Activated T-helper 2 cell treated with anti-CD3 and anti-CD28 coated beads, Interferon-gamma antibody, Interleukin-2, Interleukin-4, amounts not matched to agents 10 μg/mL and 5 μg/mL and 100 μg/mL, durations not matched to agents 14 hours and 24 hours and 36 hours (primary cell): ENCODE data around the gene PKP2. TPM values are rescaled to one million over a fixed set of nuclear protein-coding genes. Genes with fewer than 3 reads are reported as not detected.
"Not testable (repeated sequence)": the region's sequence is repeated elsewhere in the genome, so short reads cannot be mapped to it uniquely, and the experiment has no call there.

Source experiments
- DNase-seq: peaks from one replicate; pipeline ENCODE4 v3.0.0; 2021; ENCODE audit warnings: low spot score
- H3K27ac Mint-ChIP-seq: one replicate; pipeline ENCODE4 v1.8.0; 2021; ENCODE audit warnings: mixed read lengths
- H3K27me3 Mint-ChIP-seq: one replicate; pipeline ENCODE4 v1.8.0; 2021; ENCODE audit warnings: low read depth, mixed read lengths
- H3K36me3 Mint-ChIP-seq: one replicate; pipeline ENCODE4 v1.8.0; 2021; ENCODE audit warnings: low read depth, mixed read lengths
- H3K4me1 Mint-ChIP-seq: one replicate; pipeline ENCODE4 v1.8.0; 2021; ENCODE audit warnings: low read depth, mixed read lengths
- H3K4me3 Mint-ChIP-seq: one replicate; pipeline ENCODE4 v1.8.0; 2021; ENCODE audit warnings: low read depth, mild to moderate bottlenecking, moderate library complexity, mixed read lengths
- H3K9me3 Mint-ChIP-seq: one replicate; pipeline ENCODE4 v1.8.0; 2021; ENCODE audit warnings: mixed read lengths
- intact Hi-C: fragments of 100-400 bp; cut with micrococcal nuclease; formaldehyde crosslinking; loops from one replicate; pipeline ENCODE4 v1.15.1; 2023
- total RNA-seq: library from RNA; stranded (reverse); gene quantifications from 2 replicates; pipeline ENCODE4 v1.2.3, GENCODE V29; 2022

PKP2 gene
- total RNA-seq, 1 donor from 2014 or later, result not detected

- H3K4me3 Mint-ChIP-seq, DNase-seq, H3K9me3 Mint-ChIP-seq, intact Hi-C loops, H3K27me3 Mint-ChIP-seq, H3K36me3 Mint-ChIP-seq, H3K27ac Mint-ChIP-seq, H3K4me1 Mint-ChIP-seq: not testable (repeated sequence)
These were observed 24.2 kb downstream of the PKP2 start for GRCh38 chr12:32872416-32872815.

- no peak for DNase-seq
- Mint-ChIP-seq H3K4me3 (no peak overlapping the region), H3K36me3 (no peaks in the 10 kb centered on the region), H3K9me3 (no peaks in the 10 kb centered on the region), H3K27ac (no peak overlapping the region), H3K4me1 (no peaks in the 10 kb centered on the region), H3K27me3 (no peaks in the 10 kb centered on the region)
- intact Hi-C loops, result no loop called here
These were observed 25.9 kb downstream of the PKP2 start for GRCh38 chr12:32870716-32871115.

- Mint-ChIP-seq H3K27ac (no peak overlapping the region), H3K4me1 (no peaks in the 10 kb centered on the region), H3K27me3 (no peaks in the 10 kb centered on the region), H3K9me3 (no peaks in the 10 kb centered on the region), H3K36me3 (no peaks in the 10 kb centered on the region), H3K4me3 (no peak overlapping the region)
- DNase-seq, result no peak
- intact Hi-C loops, result no loop called here
These were observed 27.7 kb downstream of the PKP2 start for GRCh38 chr12:32868885-32869284.

- Mint-ChIP-seq H3K27me3 (no peaks in the 10 kb centered on the region), H3K27ac (no peak overlapping the region), H3K4me3 (no peak overlapping the region), H3K9me3 (no peaks in the 10 kb centered on the region), H3K4me1 (no peaks in the 10 kb centered on the region), H3K36me3 (no peaks in the 10 kb centered on the region)
- no peak for DNase-seq
- intact Hi-C loops, result no loop called here
These were observed 31.8 kb downstream of the PKP2 start for GRCh38 chr12:32864731-32865130.

GRCh38 chr12:32863128-32863527 is 33.4 kb downstream of the PKP2 start:
- Mint-ChIP-seq H3K27ac (no peak overlapping the region), H3K36me3 (no peaks in the 10 kb centered on the region), H3K9me3 (no peaks in the 10 kb centered on the region), H3K27me3 (no peaks in the 10 kb centered on the region), H3K4me1 (no peaks in the 10 kb centered on the region), H3K4me3 (no peak overlapping the region)
- DNase-seq, result no peak
- intact Hi-C loops, result no loop called here

- H3K27me3 Mint-ChIP-seq, DNase-seq, intact Hi-C loops, H3K4me1 Mint-ChIP-seq, H3K9me3 Mint-ChIP-seq, H3K4me3 Mint-ChIP-seq, H3K27ac Mint-ChIP-seq, H3K36me3 Mint-ChIP-seq: not testable (repeated sequence)
These were observed 34.9 kb downstream of the PKP2 start for GRCh38 chr12:32861658-32862057.

- H3K4me1 Mint-ChIP-seq, result no peaks in the 10 kb centered on the region
- H3K27ac Mint-ChIP-seq, result no peak overlapping the region
- intact Hi-C loops, result no loop called here
- H3K36me3 Mint-ChIP-seq, result no peaks in the 10 kb centered on the region
- no peaks in the 10 kb centered on the region for H3K27me3 Mint-ChIP-seq
- no peak overlapping the region for H3K4me3 Mint-ChIP-seq
- no peaks in the 10 kb centered on the region for H3K9me3 Mint-ChIP-seq
- no peak for DNase-seq
These were observed 36.4 kb downstream of the PKP2 start for GRCh38 chr12:32860192-32860591.

- H3K27me3 Mint-ChIP-seq, result no peaks in the 10 kb centered on the region
- no peak overlapping the region for H3K27ac Mint-ChIP-seq
These were observed 37.2 kb downstream of the PKP2 start for GRCh38 chr12:32859389-32859788.

GRCh38 chr12:32854716-32855115 is 41.9 kb downstream of the PKP2 start:
- H3K4me3 Mint-ChIP-seq, result no peak overlapping the region
- DNase-seq, result no peak
- no peaks in the 10 kb centered on the region for H3K9me3 Mint-ChIP-seq
- no peaks in the 10 kb centered on the region for H3K4me1 Mint-ChIP-seq
- no peak overlapping the region for H3K27ac Mint-ChIP-seq
- H3K27me3 Mint-ChIP-seq, result no peaks in the 10 kb centered on the region
- H3K36me3 Mint-ChIP-seq, result no peaks in the 10 kb centered on the region
- intact Hi-C loops, result no loop called here

More at GRCh38 chr12:32859389-32859788, 37.2 kb downstream of the PKP2 start:
- Mint-ChIP-seq H3K4me1 (no peaks in the 10 kb centered on the region), H3K4me3 (no peak overlapping the region), H3K36me3 (no peaks in the 10 kb centered on the region), H3K9me3 (no peaks in the 10 kb centered on the region)
- no peak for DNase-seq
- intact Hi-C loops, result no loop called here

GRCh38 chr12:32854097-32854496 is 42.5 kb downstream of the PKP2 start:
- intact Hi-C loops, result no loop called here
- Mint-ChIP-seq H3K27me3 (no peaks in the 10 kb centered on the region), H3K9me3 (no peaks in the 10 kb centered on the region), H3K4me1 (no peaks in the 10 kb centered on the region), H3K4me3 (no peak overlapping the region), H3K36me3 (no peaks in the 10 kb centered on the region), H3K27ac (no peak overlapping the region)
- DNase-seq, result no peak

- intact Hi-C loops, result no loop called here
- no peak for DNase-seq
- Mint-ChIP-seq H3K9me3 (no peaks in the 10 kb centered on the region), H3K4me1 (no peaks in the 10 kb centered on the region), H3K4me3 (no peak overlapping the region), H3K27me3 (no peaks in the 10 kb centered on the region), H3K27ac (no peak overlapping the region), H3K36me3 (no peaks in the 10 kb centered on the region)
These were observed 49.3 kb downstream of the PKP2 start for GRCh38 chr12:32847287-32847686.

- Mint-ChIP-seq H3K27ac (no peak overlapping the region), H3K9me3 (no peaks in the 10 kb centered on the region), H3K4me1 (no peaks in the 10 kb centered on the region), H3K4me3 (no peak overlapping the region), H3K36me3 (no peaks in the 10 kb centered on the region), H3K27me3 (no peaks in the 10 kb centered on the region)
- DNase-seq, result no peak
- intact Hi-C loops, result no loop called here
These were observed 50.5 kb downstream of the PKP2 start for GRCh38 chr12:32846053-32846452.

- Mint-ChIP-seq H3K36me3 (no peaks in the 10 kb centered on the region), H3K4me1 (no peaks in the 10 kb centered on the region), H3K27me3 (no peaks in the 10 kb centered on the region), H3K4me3 (no peak overlapping the region), H3K27ac (no peak overlapping the region), H3K9me3 (no peaks in the 10 kb centered on the region)
- no peak for DNase-seq
- intact Hi-C loops, result no loop called here
These were observed 53.0 kb downstream of the PKP2 start for GRCh38 chr12:32843528-32844095.

- Mint-ChIP-seq H3K36me3 (no peaks in the 10 kb centered on the region), H3K4me1 (no peaks in the 10 kb centered on the region), H3K9me3 (no peaks in the 10 kb centered on the region), H3K27ac (no peak overlapping the region), H3K27me3 (no peaks in the 10 kb centered on the region), H3K4me3 (no peak overlapping the region)
- DNase-seq, result no peak
- intact Hi-C loops, result no loop called here
These were observed 55.5 kb downstream of the PKP2 start for GRCh38 chr12:32841061-32841460.
